ENCODE measurements around the gene PIM1. TPM values are rescaled to one million over a fixed set of nuclear protein-coding genes. Genes with fewer than 3 reads are reported as not detected.
"Not testable (repeated sequence)": the region's sequence is repeated elsewhere in the genome, so short reads cannot be mapped to it uniquely, and the experiment has no call there.

The PIM1 gene
- total RNA-seq, 1 experiment from 2014 or later, result 42.1 TPM

DNA sequence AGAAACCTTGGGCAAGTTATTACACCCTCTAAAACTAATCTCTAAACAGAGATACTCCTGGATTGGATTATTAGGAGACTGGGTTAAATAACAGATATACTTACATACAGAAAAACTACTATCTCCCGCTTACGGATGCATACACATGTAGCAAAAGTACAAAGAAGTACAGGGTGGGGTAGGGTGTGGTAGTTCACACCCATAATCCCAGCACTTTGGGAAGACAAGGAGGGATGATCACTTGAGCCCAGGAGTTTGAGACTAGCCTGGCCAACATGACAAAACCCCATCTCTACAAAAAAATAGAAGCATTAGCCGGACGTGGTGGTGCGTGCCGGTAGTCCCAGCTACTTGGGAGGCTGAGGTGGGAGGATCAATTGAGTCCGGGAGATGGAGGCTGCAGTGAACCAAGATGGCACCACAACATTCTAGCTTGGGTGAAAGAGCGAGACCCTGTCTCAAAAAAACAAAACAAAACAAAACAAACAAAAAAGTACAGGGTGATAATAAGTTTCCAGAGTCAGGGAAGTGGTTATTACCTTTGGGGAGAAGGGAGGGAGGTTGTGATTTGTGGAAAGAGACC lies 8.1 kb downstream of the PIM1 start:
- peaks cover 12% of the 10 kb centered on the region for H3K4me1 ChIP-seq (ENCODE audit: control insufficient read depth, insufficient read depth, low read length)
- no TSS peak for BruUV-seq (replicated peaks)
- ChIA-PET CTCF (no interaction called here), POLR2A (no interaction called here)
- in situ Hi-C loops (cut with HindIII; ENCODE audit: low pct_unique_long_range_greater_than_20kb, low sequenced_read_pairs) (no loop called here), intact Hi-C loops (cut with micrococcal nuclease; ENCODE audit: unreplicated experiment) (loop anchor here (5.0 kb wide), 1 partner anchor 34 kb away; no protein-coding TSS in a partner anchor)
- H3K36me3 ChIP-seq (ENCODE audit: control insufficient read depth, insufficient read depth, low read length), result peaks cover 8% of the 10 kb centered on the region
- TF ChIP-seq, protein P1, sequence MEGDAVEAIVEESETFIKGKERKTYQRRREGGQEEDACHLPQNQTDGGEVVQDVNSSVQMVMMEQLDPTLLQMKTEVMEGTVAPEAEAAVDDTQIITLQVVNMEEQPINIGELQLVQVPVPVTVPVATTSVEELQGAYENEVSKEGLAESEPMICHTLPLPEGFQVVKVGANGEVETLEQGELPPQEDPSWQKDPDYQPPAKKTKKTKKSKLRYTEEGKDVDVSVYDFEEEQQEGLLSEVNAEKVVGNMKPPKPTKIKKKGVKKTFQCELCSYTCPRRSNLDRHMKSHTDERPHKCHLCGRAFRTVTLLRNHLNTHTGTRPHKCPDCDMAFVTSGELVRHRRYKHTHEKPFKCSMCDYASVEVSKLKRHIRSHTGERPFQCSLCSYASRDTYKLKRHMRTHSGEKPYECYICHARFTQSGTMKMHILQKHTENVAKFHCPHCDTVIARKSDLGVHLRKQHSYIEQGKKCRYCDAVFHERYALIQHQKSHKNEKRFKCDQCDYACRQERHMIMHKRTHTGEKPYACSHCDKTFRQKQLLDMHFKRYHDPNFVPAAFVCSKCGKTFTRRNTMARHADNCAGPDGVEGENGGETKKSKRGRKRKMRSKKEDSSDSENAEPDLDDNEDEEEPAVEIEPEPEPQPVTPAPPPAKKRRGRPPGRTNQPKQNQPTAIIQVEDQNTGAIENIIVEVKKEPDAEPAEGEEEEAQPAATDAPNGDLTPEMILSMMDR (IDR thresholded peaks at IDR 0.05), result no peak
- no peak for TF ChIP-seq SIN3A (IDR thresholded peaks at IDR 0.05; ENCODE audit: borderline replicate concordance, insufficient read depth, low read depth, low read length)
- no peak for TF ChIP-seq TCF7L2 (IDR thresholded peaks at IDR 0.05; ENCODE audit: low read depth, low read length)
- TF ChIP-seq, protein P2, sequence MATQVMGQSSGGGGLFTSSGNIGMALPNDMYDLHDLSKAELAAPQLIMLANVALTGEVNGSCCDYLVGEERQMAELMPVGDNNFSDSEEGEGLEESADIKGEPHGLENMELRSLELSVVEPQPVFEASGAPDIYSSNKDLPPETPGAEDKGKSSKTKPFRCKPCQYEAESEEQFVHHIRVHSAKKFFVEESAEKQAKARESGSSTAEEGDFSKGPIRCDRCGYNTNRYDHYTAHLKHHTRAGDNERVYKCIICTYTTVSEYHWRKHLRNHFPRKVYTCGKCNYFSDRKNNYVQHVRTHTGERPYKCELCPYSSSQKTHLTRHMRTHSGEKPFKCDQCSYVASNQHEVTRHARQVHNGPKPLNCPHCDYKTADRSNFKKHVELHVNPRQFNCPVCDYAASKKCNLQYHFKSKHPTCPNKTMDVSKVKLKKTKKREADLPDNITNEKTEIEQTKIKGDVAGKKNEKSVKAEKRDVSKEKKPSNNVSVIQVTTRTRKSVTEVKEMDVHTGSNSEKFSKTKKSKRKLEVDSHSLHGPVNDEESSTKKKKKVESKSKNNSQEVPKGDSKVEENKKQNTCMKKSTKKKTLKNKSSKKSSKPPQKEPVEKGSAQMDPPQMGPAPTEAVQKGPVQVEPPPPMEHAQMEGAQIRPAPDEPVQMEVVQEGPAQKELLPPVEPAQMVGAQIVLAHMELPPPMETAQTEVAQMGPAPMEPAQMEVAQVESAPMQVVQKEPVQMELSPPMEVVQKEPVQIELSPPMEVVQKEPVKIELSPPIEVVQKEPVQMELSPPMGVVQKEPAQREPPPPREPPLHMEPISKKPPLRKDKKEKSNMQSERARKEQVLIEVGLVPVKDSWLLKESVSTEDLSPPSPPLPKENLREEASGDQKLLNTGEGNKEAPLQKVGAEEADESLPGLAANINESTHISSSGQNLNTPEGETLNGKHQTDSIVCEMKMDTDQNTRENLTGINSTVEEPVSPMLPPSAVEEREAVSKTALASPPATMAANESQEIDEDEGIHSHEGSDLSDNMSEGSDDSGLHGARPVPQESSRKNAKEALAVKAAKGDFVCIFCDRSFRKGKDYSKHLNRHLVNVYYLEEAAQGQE (IDR thresholded peaks at IDR 0.05; ENCODE audit: insufficient read depth in 1 of 2, low read depth in 2 of 2, low read length in 1 of 2), result no peak
- TF ChIP-seq POLR2AphosphoS5 (IDR thresholded peaks at IDR 0.05; ENCODE audit: low read depth, low read length), result no peak
- H3K4me3 ChIP-seq (ENCODE audit: low read depth in 2 of 2, low read length in 2 of 2), result no peak overlapping the region
- H3K27ac ChIP-seq (ENCODE audit: low read length), result no peak overlapping the region
- H3K27me3 ChIP-seq (ENCODE audit: control insufficient read depth, insufficient read depth, low read length), result no peaks in the 10 kb centered on the region
- ATAC-seq, result no peak
- no peaks in the 10 kb centered on the region for H3K9me3 ChIP-seq (ENCODE audit: control insufficient read depth, insufficient read depth, low read depth, low read length)
- no peak for DNase-seq (ENCODE audit: low read depth, low spot score)

DNA sequence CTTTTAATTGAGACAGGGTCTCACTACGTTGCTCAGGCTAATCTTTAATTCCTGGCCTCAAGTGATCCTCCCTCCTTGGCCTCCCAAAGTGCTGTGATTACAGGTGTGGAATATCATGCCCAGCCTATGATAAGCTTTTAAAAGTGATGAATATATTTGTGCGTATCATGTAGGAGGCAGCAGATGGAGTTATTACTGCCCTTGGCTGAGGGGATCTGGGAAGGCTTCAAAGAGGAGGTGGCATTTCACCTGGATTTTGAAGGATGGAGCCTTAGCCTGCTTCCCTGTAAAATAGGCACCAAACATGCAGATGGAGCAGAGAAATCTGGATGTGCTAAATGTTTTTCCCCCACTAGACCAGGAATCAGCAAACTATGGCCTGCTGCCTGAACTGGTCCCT lies 10.1 kb downstream of the PIM1 start:
- ATAC-seq (no peak), DNase-seq (ENCODE audit: low read depth, low spot score) (no peak)
- no peak overlapping the region for H3K4me3 ChIP-seq (ENCODE audit: low read depth in 2 of 2, low read length in 2 of 2)
- no peak overlapping the region for H3K27ac ChIP-seq (ENCODE audit: low read length)
- POLR2A ChIA-PET, result no interaction called here
- no TSS peak for BruUV-seq (replicated peaks)
- CTCF ChIA-PET, result interaction anchor here (1.9 kb wide), 1 partner anchor 30 kb away, joined by 6 read pairs; no protein-coding TSS in a partner anchor
- H3K36me3 ChIP-seq (ENCODE audit: control insufficient read depth, insufficient read depth, low read length), result no peaks in the 10 kb centered on the region; the same call in 1 of the 2 replicates
- peaks cover under 1% of the 10 kb centered on the region; the same call in 1 of the 2 replicates for H3K4me1 ChIP-seq (ENCODE audit: control insufficient read depth, insufficient read depth, low read length)
- TF ChIP-seq, protein P1 (IDR thresholded peaks at IDR 0.05), result no peak
- TF ChIP-seq, protein P2 (IDR thresholded peaks at IDR 0.05; ENCODE audit: insufficient read depth in 1 of 2, low read depth in 2 of 2, low read length in 1 of 2), result no peak
- TF ChIP-seq TCF7L2 (IDR thresholded peaks at IDR 0.05; ENCODE audit: low read depth, low read length) (no peak), SIN3A (IDR thresholded peaks at IDR 0.05; ENCODE audit: borderline replicate concordance, insufficient read depth, low read depth, low read length) (no peak), POLR2AphosphoS5 (IDR thresholded peaks at IDR 0.05; ENCODE audit: low read depth, low read length) (no peak)
- H3K9me3 ChIP-seq (ENCODE audit: control insufficient read depth, insufficient read depth, low read depth, low read length), result no peaks in the 10 kb centered on the region
- intact Hi-C loops (cut with micrococcal nuclease; ENCODE audit: unreplicated experiment) (no loop called here), in situ Hi-C loops (cut with HindIII; ENCODE audit: low pct_unique_long_range_greater_than_20kb, low sequenced_read_pairs) (no loop called here)
- H3K27me3 ChIP-seq (ENCODE audit: control insufficient read depth, insufficient read depth, low read length), result no peaks in the 10 kb centered on the region

DNA sequence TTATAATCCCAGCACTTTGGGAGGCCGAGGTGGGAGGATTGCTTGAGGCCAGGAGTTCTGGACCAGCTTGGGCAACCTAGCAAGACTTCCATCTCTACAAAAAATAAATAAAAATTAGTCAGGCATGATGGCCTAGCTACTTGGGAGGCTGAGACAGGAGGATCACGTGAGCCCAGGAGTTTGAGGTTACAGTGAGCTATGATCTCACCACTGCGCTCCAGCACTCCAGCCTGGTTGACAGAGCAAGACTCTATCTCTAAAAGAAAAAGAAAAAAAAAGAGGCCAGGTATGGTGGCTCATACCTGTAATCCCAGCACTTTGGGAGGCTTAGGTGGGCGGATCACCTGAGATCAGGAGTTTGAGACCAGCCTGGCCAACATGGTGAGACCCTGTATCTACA lies 10.7 kb downstream of the PIM1 start:
- ATAC-seq; intact Hi-C loops (cut with micrococcal nuclease; ENCODE audit: unreplicated experiment); in situ Hi-C loops (cut with HindIII; ENCODE audit: low pct_unique_long_range_greater_than_20kb, low sequenced_read_pairs): not testable (repeated sequence)

More for the DNA sequence above, 10.7 kb downstream of the PIM1 start:
- H3K4me3 ChIP-seq (ENCODE audit: low read depth in 2 of 2, low read length in 2 of 2); H3K9me3 ChIP-seq (ENCODE audit: control insufficient read depth, insufficient read depth, low read depth, low read length); DNase-seq (ENCODE audit: low read depth, low spot score); POLR2A ChIA-PET; H3K4me1 ChIP-seq (ENCODE audit: control insufficient read depth, insufficient read depth, low read length); H3K27ac ChIP-seq (ENCODE audit: low read length); H3K36me3 ChIP-seq (ENCODE audit: control insufficient read depth, insufficient read depth, low read length); H3K27me3 ChIP-seq (ENCODE audit: control insufficient read depth, insufficient read depth, low read length); BruUV-seq (replicated peaks): not testable (repeated sequence)
- CTCF ChIA-PET, result interaction anchor here (0.7 to 1.9 kb wide), 2 partner anchors 13 to 30 kb away, joined by 3 to 6 read pairs; no protein-coding TSS in a partner anchor
